ENCODE data around the gene NLGN1.

DNA sequence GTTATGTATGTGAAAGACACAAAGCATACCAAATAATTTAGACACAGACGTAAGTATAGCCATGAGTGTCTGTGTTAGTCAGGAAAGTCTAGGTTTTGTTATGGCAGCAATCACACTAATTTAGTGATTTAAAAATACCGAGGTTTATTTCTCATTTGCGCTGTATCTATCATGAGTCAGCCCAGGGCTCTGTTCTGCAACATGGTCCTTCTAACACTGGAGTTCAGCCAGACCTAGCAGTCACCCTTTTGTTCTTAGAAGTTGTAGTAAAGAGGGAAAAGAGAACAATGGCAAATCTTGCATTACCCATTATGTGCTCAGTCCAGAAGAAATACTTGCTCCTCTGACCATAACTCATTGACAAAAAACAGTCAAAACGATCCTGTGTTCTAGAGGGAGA lies 311.5 kb downstream of the NLGN1 start:
- TF ChIP-seq, protein P1, sequence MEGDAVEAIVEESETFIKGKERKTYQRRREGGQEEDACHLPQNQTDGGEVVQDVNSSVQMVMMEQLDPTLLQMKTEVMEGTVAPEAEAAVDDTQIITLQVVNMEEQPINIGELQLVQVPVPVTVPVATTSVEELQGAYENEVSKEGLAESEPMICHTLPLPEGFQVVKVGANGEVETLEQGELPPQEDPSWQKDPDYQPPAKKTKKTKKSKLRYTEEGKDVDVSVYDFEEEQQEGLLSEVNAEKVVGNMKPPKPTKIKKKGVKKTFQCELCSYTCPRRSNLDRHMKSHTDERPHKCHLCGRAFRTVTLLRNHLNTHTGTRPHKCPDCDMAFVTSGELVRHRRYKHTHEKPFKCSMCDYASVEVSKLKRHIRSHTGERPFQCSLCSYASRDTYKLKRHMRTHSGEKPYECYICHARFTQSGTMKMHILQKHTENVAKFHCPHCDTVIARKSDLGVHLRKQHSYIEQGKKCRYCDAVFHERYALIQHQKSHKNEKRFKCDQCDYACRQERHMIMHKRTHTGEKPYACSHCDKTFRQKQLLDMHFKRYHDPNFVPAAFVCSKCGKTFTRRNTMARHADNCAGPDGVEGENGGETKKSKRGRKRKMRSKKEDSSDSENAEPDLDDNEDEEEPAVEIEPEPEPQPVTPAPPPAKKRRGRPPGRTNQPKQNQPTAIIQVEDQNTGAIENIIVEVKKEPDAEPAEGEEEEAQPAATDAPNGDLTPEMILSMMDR (IDR thresholded peaks at IDR 0.05) = no peak
- no peak for TF ChIP-seq ZFX (IDR thresholded peaks at IDR 0.05; ENCODE audit: borderline replicate concordance)
